ENCODE data around the gene IMMP2L.
"Not testable (repeated sequence)": the region's sequence is repeated elsewhere in the genome, so short reads cannot be mapped to it uniquely, and the experiment has no call there.

IMMP2L gene

DNA sequence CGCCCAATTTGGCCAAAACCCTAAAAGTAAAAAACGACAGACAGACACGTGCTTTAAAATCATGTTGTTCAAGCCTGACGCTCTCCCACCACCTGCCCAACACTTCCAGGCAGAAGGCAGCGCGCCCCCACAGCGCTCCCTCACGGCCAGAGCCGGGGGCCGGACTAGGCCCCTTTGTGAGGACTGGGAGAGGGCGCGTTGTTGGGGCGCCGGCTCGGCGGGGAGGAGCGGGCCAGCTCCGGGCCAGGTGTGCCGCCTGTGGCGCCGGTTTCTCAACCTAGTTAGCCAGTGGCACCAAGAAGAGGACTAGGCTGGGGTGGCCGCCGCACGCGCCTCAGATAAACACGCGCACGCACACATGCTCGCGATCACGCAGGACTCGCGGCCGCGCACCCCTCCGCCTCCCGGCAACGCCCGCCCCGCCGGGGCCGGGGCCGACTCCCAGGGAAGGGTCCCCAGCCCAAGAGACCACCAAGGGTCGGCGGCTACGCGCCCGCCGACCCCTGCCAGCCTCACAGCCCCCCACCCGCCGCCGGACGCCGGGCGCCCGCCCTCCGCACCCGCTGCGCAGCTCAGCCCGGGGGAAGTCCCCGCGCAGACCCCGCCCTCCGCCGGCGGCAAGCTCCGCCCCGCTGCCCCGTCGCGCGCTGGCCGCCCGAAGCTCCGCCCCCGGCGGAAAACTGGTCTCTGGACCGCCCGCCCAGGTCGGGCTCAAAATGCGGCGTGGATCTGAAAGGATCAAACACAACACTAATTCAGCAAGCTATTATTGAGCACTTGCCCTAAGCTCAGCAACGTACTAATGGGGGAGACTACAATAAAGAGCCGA, at the start of gene IMMP2L:
IMMP2L (minus strand) TSS at position 589 of the 829 bp plus-strand sequence.
- DNase-seq: peak; percentile 75

DNA sequence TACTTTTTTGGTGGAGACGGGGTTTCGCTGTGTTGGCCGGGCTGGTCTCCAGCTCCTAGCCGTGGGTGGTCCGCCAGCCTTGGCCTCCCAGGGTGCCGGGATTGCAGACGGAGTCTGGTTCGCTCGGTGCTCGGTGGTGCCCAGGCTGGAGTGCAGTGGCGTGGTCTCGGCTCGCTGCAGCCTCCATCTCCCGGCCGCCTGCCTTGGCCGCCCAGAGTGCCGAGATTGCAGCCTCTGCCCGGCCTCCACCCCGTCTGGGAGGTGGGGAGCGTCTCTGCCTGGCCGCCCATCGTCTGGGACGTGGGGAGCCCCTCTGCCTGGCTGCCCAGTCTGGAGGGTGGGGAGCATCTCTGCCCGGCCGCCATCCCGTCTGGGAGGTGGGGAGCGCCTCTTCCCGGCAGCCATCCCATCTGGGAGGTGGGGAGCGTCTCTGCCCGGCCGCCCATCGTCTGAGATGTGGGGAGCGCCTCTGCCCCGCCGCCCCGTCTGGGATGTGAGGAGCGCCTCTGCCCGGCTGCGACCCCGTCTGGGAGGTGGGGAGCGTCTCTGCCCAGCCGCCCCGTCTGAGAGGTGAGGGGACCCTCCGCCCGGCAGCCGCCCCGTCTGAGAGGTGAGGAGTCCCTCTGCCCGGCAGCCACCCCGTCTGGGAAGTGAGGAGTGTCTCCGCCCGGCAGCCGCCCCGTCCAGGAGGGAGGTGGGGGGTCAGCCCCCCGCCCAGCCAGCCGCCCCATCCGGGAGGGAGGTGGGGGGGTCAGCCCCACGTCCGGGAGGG, 47.4 kb upstream of the IMMP2L start:
- not testable (repeated sequence) for DNase-seq

DNA sequence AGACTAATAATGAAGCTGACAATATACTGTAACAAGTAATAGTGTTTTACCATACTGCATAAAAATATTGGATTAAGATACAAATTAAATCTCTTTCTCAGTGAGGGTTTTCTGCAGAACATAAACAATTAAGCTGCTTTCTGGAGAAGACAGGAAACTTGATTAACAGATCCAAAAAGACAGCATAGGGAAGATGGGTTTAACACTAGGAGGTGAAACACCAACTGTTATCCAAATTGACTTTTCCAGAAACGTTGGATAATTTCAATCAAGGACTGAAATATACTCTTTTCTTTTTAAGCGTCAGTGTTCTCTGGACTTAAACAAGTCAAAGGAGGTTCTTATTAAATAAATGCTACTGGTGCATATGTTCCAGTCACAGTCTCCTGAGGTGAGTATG, 45.3 kb upstream of the IMMP2L start:
- DNase-seq: no peak

DNA sequence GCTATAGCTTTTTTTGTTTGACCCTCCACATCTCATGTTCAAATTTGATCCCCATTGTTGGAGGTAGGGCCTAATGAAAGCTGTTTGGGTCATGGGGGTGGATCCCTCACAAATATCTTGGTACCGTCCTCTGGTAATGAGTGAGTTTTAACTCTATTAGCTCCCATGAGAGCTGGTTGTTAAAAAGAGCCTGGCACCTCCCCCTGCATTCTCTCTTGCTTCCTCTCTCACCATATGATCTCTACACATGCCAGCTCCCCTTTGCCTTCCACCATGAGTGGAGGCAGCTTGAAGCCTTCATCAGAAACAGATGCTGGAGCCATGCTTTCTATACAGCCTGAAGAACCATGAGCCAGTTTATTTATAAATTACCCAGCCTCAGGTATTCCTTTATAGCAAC, 43.0 kb upstream of the IMMP2L start:
- no peak for DNase-seq

DNA sequence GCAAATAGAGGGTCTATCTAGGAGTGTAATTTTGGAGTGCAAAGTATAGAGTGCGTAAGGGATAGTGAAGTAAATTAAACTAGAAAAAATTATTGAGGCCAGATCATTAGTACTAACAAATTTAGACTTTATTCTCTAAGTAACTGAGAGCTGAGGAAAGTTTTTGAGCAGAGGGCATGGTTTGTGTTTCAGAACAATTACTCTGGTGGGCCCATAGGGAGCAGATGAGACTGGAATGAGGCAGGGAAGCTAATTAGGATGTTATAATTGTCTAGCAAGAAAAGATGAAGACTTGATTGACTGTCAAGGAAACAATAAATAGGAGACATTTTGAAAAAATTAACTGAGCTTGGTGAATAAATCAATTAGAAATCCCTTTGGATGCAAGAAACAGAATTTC, 37.8 kb upstream of the IMMP2L start:
- DNase-seq: no peak

DNA sequence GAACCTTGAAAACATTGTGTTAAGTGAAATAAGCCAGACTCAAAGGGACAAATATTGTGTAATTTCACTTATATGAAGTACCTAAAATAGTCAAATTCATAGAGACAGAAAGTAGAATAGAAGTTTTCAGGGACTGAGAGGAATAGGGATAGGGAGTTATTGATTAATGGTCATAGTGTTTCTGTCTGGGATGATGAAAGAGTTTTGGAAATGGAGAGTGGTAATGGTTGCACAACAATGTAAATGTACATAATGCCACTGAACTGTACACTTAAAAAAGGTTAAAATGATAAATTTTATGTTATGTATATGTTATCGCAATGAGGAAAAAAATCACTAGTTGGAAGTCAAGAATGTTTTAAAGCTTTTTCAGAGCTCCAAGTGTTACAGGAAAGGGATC, 33.5 kb upstream of the IMMP2L start:
- no peak for DNase-seq

DNA sequence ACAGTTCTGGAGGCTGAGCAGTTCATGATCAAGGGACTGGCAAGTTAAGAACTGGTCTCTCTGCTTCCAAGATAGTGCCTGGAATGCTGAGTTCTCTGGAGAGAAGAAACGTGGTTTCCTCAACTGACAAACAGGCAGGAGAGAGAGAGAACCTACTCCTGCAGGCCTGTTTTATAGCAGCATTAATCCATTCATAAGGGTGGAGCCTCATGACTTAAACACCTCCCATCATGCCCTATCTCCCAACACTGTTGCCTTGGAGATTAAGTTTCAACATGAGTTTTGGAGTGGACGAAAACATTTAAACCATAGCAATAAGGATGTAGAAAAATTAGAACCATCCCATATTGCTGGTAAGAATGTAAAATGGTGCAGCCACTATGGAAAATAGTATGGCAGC, 32.3 kb upstream of the IMMP2L start:
- DNase-seq: no peak

DNA sequence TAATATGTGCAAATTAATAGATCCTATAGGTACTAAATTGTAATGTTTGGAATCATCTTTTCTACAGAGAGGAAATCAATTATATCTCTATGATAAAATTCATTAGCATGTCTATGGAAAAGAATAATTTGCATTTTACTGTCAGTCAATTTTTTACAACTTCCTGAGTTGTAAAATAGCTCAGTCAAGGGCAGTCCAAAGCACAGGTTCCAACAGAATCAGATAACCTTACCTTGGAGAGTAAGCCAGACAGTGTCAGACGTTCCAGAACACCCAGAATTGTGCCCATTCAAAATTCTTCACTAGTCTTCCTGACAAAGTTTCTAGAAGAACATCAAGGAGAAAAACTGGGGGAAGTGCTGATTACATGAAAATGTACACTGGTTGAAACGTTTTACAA, 31.1 kb upstream of the IMMP2L start:
- no peak for DNase-seq

DNA sequence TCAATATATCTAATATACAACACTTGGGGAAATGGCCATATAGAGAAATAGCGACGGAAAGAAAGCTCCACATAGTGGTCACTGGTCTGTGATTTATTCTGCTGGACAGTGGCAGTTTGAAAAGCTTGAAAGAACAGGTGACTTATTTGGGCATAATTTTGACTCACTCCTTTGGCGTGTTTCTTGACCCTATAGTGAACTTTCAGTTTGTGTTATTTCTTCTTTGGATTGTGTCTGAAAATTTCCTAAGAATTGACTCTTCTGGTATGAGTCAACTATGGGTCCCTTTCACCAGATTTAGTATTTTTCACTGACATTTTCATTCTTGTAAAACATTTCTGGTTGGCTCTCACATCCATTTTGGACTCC, 25.8 kb upstream of the IMMP2L start:
- DNase-seq: peak; percentile 39

DNA sequence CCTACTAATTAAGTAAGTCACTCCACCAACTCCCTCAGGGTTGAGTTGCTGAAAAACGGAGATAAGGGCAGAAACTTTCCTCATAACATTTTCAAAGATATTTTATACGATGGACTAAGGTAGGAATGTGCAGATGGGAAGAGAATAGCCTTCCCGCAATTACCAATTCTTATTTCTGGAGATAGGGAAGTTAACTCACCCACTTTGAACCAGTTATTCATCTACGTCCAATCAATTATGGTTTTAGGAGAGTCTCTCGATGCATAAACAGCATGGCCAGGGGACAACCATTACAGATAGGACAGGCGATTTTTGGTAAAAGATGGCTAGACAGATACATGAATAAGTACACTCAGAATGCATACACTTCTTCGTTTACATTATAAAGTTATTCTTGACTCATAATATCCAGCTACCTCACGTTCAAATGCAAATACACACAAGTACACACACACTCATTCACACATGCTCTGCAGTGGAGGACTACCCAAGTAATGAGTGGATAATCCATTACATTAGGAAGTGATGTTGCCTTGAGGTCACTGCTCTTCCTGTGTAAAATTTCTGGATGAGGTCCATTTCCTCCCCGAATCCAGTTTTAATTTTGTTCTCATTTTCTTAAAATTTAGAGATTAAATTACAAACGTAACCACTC, 25.2 kb upstream of the IMMP2L start:
- no peak for DNase-seq

DNA sequence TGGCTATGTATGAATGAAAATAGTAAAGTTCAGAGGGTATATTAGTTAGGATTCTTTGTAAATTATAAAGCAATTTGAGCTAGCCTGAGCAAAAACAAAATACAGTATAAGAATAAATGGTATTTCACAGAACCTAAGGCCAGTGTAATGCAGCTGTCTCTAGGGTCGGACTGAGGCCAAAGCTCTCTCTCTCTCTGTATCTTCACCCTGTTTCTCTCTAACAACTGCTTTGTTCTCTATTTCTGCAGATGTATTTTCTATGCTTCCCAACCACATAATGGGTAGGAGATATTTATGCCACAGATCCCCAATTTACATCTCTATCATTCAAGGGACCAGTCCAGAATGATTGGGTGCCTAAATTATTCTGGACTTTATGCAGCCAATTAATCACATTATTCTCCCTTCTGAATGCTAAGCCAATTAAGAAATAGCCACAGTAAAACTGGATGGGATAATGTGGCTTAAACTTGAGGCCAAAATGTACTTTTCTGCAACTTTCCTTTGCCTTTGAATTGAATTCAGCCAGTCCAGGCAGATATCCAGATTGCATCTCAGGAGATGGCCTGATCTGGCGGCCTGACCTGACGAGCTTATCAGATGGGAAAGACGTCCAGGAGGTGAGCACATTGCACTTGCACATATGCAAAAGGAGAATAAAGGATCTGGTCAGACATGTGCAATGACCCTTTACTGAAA, 24.6 kb upstream of the IMMP2L start:
- DNase-seq: no peak

DNA sequence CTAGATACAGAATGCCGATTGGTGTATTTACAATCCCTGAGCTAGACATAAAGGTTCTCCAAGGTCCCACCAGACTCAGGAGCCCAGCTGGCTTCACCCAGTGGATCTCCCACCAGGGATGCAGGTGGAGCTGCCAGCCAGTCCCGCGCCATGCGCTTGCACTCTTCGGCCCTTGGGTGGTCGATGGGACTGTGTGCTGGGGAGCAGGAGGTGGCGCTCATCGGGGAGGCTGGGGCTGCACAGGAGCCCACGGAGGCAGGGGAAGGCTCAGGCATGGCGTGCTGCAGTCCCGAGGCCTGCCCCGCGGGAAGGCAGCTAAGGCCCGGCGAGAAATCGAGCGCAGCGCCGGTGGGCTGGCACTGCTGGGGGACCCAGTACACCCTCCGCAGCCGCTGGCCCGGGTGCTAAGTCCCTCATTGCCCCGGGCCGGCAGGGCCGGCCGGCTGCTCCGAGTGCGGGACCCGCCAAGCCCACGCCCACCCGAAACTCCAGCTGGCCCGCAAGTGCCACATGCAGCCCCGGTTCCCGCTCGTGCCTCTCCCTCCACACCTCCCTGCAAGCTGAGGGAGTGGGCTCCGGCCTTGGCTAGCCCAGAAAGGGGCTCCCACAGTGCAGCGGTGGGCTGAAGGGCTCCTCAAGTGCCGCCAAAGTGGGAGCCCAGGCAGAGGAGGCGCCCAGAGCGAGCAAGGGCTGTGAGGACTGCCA, 19.6 kb upstream of the IMMP2L start:
- not testable (repeated sequence) for DNase-seq

DNA sequence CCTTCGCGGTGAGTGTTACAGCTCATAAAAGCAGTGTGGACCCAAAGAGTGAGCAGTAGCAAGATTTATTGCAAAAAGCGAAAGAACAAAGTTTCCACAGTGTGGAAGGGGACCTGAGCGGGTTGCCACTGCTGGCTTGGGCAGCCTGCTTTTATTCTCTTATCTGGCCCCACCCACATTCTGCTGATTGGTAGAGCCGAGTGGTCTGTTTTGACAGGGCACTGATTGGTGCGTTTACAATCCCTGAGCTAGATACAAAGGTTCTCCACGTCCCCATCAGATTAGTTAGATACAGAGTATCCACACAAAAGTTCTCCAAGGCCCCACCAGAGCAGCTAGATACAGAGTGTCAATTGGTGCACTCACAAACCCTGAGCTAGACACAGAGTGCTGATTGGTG, 18.9 kb upstream of the IMMP2L start:
- DNase-seq: not testable (repeated sequence)

DNA sequence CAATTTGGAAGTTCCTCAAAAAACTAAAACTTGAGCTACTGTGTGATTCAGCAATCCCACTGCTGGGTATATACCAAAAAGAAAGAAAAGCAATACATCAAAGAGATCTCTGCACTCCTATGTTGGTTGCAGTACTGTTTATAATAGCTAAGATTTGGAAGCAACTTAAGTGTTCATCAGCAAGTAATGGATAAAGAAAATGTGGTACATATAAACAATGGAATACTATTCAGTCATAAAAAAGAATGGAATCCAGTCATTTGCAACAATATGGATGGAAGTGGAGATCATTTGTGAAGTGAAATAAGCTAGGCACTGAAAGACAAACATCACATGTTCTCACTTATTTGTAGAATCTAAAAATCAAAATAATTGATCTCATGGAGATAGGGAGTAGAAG, 16.5 kb upstream of the IMMP2L start:
- no peak for DNase-seq

DNA sequence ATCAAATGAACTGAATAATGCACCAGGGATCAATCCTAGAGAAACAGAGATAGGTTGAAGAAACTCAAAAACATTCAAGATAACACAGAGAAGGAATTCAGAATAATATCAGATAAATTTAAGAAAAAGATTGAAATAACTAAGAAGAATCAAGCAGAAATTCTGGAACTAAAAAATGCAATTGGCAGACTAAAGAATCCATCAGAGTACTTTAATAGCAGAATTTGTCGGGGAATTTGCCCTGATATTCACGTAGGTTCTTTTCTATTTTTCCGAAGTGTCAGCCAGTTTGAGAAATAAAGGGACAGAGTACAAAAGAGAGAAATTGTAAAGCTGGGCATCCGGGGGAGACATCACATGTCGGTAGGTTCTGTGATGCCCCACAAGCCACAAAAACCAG, 9.4 kb upstream of the IMMP2L start:
- DNase-seq: no peak

DNA sequence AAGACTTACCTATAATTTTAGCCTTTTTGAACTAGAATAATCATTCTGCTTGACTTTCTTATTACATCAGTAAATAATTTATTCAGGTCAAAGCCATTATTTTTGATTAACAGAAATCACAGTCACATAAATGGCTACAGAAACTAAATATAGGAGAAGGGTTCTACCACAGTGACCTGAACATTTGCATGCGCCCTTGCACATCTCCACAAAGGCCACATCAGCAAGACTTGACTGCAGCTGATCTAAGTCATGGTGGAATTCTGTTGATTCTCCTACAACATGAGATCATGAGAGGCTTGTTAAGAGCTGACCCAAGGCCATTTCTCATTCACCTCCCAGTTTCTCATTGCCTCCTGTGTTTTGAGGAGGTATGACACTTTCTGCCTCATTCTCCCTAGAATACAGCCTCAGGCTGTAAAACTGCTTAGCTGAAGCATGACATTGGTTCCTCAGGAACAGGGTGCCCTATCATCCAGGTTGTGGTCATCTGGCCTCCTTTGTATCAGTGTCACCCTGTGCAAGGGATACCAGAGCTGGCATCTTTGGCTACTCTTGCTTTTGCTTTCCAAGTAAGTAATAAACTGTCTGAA, 6.7 kb upstream of the IMMP2L start:
- no peak for DNase-seq

DNA sequence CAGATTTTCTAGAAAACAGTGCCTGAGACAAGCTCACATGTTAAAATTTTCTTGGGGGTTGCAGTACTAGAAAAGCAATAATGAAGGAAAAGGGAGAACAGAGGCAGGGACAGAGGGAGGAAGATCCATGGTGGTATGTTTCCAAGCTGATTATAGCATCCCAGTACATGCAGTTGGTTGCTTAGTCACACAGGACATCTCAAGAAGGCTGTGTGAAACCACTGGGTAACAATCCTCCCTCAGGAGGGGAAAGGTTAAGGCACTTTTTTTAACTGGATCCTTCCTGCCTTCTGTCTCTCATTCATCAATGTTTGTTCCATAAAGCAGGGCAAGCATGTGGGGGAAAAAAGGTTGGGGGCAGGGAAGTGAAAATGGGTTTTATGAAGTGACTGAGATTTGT, 6.1 kb upstream of the IMMP2L start:
- no peak for DNase-seq

DNA sequence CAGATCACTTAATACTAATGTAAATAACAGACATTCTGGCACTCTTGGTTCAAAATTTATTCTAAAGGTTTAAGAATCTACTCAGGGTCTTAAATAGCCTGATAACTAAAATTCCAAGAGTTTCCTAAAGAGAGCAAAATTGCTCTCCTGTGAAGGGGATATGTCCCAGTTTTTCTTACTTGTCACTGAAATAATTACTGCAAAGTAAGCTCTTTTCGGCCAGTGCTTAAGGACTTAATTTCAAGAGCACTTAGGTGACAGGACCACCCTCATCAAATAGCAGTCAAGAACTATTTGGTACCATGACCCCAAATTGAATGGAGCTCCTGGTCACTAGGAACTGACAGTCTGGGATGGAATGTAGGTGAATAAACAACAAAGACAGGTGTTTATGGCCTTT, 1.8 kb upstream of the IMMP2L start:
- DNase-seq: no peak

DNA sequence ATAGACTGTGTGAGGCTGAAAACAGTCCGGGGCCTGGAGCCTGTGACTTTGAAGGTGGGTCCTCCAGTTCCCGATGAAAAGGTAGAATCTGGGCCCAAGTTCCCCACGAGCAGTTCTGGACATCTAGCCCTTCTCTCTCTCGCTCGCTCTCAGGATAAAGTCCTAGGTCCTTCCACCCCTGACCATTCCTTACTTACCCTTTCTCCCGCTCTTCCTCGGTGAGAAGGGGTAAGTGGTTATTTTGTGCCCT, 713 bp downstream of the IMMP2L start:
- no peak for DNase-seq

DNA sequence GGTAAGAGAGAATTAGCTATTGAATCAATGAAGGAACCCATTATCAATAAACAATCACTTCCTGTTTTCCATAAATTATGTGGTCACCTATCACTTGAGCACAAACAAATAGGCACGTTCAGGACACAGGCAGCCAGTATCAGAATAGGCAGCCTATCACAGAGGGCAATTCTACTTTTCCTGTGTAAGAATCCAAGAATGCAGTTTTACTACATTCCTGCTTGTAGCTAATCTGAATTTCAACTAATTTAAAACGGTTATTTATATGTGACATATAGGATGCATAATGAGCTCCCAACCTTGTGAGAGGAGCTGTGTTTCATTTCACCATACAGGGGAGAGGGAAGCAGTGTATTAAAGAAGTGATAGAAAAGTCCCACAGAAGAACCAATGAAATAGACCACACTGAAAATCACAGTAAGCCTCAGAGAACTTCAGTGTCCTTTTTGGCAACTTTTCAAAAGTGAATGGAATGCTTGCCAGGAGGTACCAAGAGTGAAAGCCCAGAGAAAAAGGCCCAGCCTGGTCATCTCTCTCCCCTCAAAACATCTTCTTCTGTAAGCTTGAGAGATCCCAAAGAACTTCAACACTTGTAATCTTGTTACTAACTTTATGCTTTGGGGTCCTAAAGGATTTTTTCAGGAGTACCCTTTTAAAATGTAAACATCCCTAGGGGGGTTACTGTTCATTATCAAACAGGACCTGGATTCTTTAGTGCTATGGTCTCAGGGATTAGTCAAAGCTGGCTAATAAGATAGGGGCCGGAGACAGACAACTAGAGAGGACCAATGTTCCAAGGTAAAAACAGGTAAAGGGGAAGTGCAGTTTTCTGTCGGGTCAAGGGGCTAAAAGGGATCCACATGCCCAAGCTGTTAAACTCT, 1.3 kb downstream of the IMMP2L start:
- DNase-seq: peak; percentile 33

DNA sequence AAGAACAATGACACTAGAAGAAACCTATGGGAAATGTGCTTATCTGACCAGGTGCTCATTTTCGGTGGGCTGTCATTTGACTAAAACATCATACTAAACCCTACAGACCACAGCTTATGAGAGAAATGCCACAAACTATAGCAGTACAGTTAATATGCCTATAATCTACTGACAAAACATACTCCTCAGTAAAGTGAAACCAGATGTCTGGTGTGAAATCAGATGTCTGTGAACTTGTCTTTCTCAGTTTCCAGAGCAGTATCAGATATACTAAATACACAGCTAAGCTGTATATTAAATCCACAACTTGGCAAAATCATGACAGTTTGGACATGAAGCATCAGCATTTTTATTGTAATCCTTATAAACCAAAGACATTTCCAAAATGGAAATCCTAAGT, 3.3 kb downstream of the IMMP2L start:
- no peak for DNase-seq

DNA sequence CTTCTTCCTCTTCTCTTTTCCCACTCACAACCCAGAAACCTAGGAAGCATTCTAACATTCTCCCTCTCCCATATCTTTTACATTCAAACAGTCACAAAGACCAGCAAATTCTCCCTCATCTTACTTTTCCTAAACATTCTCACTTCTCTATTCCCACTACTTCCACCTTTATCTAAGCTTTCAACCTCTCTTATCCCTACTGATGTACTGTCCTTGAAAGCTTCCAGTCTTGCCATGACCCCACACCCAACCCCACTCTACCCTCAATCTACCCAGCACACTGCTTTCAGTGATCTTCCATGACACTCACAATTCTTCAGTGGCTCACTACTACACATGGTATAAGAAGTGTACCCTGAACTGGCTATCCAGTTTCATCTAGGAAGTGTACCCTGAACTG, 5.3 kb downstream of the IMMP2L start:
- DNase-seq: no peak

Measured in HCEC 1CT (cell line).